Activated naive CD8-positive, alpha-beta T cell treated with anti-CD3 and anti-CD28 coated beads, Interleukin-2, amount 50 U/mL, for 24 hours (primary cell): ENCODE measurements around the gene PKN2.
"Not testable (repeated sequence)": the region's sequence is repeated elsewhere in the genome, so short reads cannot be mapped to it uniquely, and the experiment has no call there.

Experiments
- ATAC-seq: fragments of 150-1000 bp; cut with Tn5 transposase; one replicate; pipeline ENCODE4 v1.10.0; 2021
- DNase-seq: peaks from one replicate; pipeline ENCODE4 v3.0.0; 2021
- H3K27ac Mint-ChIP-seq: one replicate; pipeline ENCODE4 v1.8.0; 2021; ENCODE audit warnings: mild to moderate bottlenecking, mixed read lengths
- H3K27me3 Mint-ChIP-seq: one replicate; pipeline ENCODE4 v1.8.0; 2021; ENCODE audit warnings: mixed read lengths
- H3K36me3 Mint-ChIP-seq: one replicate; pipeline ENCODE4 v1.8.0; 2021; ENCODE audit warnings: low read depth, mixed read lengths
- H3K4me1 Mint-ChIP-seq: one replicate; pipeline ENCODE4 v1.8.0; 2021; ENCODE audit warnings: mixed read lengths
- H3K4me3 Mint-ChIP-seq: one replicate; pipeline ENCODE4 v1.8.0; 2021; ENCODE audit warnings: mild to moderate bottlenecking, moderate library complexity, mixed read lengths
- H3K9me3 Mint-ChIP-seq: one replicate; pipeline ENCODE4 v1.8.0; 2021; ENCODE audit warnings: mixed read lengths

The PKN2 gene

GRCh38 chr1:88698764-88699163, 14.7 kb downstream of the PKN2 start:
- no peak for DNase-seq
- Mint-ChIP-seq H3K36me3 (peaks cover 15% of the 10 kb centered on the region), H3K4me1 (peaks cover 43% of the 10 kb centered on the region), H3K27ac (no peak overlapping the region), H3K4me3 (no peak overlapping the region), H3K9me3 (no peaks in the 10 kb centered on the region), H3K27me3 (no peaks in the 10 kb centered on the region)
- no peak for ATAC-seq

GRCh38 chr1:88700425-88701013, 16.4 kb downstream of the PKN2 start:
- Mint-ChIP-seq H3K9me3 (no peaks in the 10 kb centered on the region), H3K36me3 (peaks cover 14% of the 10 kb centered on the region), H3K4me3 (no peak overlapping the region), H3K4me1 (peaks cover 36% of the 10 kb centered on the region), H3K27ac (no peak overlapping the region), H3K27me3 (no peaks in the 10 kb centered on the region)
- no peak for ATAC-seq
- DNase-seq: no peak

- H3K36me3 Mint-ChIP-seq: peaks cover 16% of the 10 kb centered on the region
- no peaks in the 10 kb centered on the region for H3K9me3 Mint-ChIP-seq
- H3K4me3 Mint-ChIP-seq: no peak overlapping the region
- H3K4me1 Mint-ChIP-seq: peaks cover 28% of the 10 kb centered on the region
- DNase-seq (no peak), ATAC-seq (no peak)
- H3K27me3 Mint-ChIP-seq: no peaks in the 10 kb centered on the region
- no peak overlapping the region for H3K27ac Mint-ChIP-seq
Measured at GRCh38 chr1:88701275-88701674, 17.2 kb downstream of the PKN2 start.

- peaks cover 19% of the 10 kb centered on the region for H3K36me3 Mint-ChIP-seq
- H3K27ac Mint-ChIP-seq, H3K9me3 Mint-ChIP-seq, H3K27me3 Mint-ChIP-seq, H3K4me3 Mint-ChIP-seq, ATAC-seq, DNase-seq: not testable (repeated sequence)
- H3K4me1 Mint-ChIP-seq: peaks cover 27% of the 10 kb centered on the region
Measured at GRCh38 chr1:88701793-88702192, 17.7 kb downstream of the PKN2 start.

- Mint-ChIP-seq H3K4me3 (no peak overlapping the region), H3K27ac (no peak overlapping the region), H3K27me3 (no peaks in the 10 kb centered on the region), H3K9me3 (no peaks in the 10 kb centered on the region), H3K36me3 (peaks cover 13% of the 10 kb centered on the region), H3K4me1 (peaks cover 3% of the 10 kb centered on the region)
- DNase-seq (no peak), ATAC-seq (no peak)
Measured at GRCh38 chr1:88708011-88708410, 23.9 kb downstream of the PKN2 start.

- DNase-seq, ATAC-seq, H3K4me3 Mint-ChIP-seq, H3K27me3 Mint-ChIP-seq, H3K27ac Mint-ChIP-seq: not testable (repeated sequence)
- peaks cover 30% of the 10 kb centered on the region for H3K36me3 Mint-ChIP-seq
- H3K4me1 Mint-ChIP-seq: peaks cover 22% of the 10 kb centered on the region
- H3K9me3 Mint-ChIP-seq: peaks cover 24% of the 10 kb centered on the region
Measured at GRCh38 chr1:88712907-88713306, 28.8 kb downstream of the PKN2 start.

GRCh38 chr1:88716571-88716970, 32.5 kb downstream of the PKN2 start:
- H3K36me3 Mint-ChIP-seq: peaks cover 26% of the 10 kb centered on the region

GRCh38 chr1:88722492-88722891, 38.4 kb downstream of the PKN2 start:
- Mint-ChIP-seq H3K4me1 (peaks cover 23% of the 10 kb centered on the region), H3K36me3 (peaks cover 5% of the 10 kb centered on the region), H3K27ac (no peak overlapping the region), H3K9me3 (peaks cover 2% of the 10 kb centered on the region), H3K27me3 (no peaks in the 10 kb centered on the region), H3K4me3 (no peak overlapping the region)
- DNase-seq (no peak), ATAC-seq (no peak)

More at GRCh38 chr1:88716571-88716970, 32.5 kb downstream of the PKN2 start:
- not testable (repeated sequence) for H3K27ac Mint-ChIP-seq, H3K4me3 Mint-ChIP-seq, ATAC-seq, DNase-seq, H3K27me3 Mint-ChIP-seq
- peaks cover 25% of the 10 kb centered on the region for H3K4me1 Mint-ChIP-seq
- H3K9me3 Mint-ChIP-seq: peaks cover 24% of the 10 kb centered on the region

- ATAC-seq: no peak
- Mint-ChIP-seq H3K27me3 (no peaks in the 10 kb centered on the region), H3K36me3 (peaks cover 14% of the 10 kb centered on the region), H3K4me1 (peaks cover 34% of the 10 kb centered on the region), H3K4me3 (no peak overlapping the region), H3K9me3 (no peaks in the 10 kb centered on the region), H3K27ac (no peak overlapping the region)
- no peak for DNase-seq
Measured at GRCh38 chr1:88726697-88727096, 42.6 kb downstream of the PKN2 start.

- Mint-ChIP-seq H3K27ac (no peak overlapping the region), H3K27me3 (no peaks in the 10 kb centered on the region), H3K36me3 (peaks cover 14% of the 10 kb centered on the region), H3K9me3 (no peaks in the 10 kb centered on the region), H3K4me3 (no peak overlapping the region), H3K4me1 (peaks cover 36% of the 10 kb centered on the region)
- DNase-seq: no peak
- no peak for ATAC-seq
Measured at GRCh38 chr1:88727205-88727604, 43.1 kb downstream of the PKN2 start.

- DNase-seq (no peak), ATAC-seq (no peak)
- peaks cover 14% of the 10 kb centered on the region for H3K9me3 Mint-ChIP-seq
- H3K36me3 Mint-ChIP-seq: peaks cover 28% of the 10 kb centered on the region
- H3K4me1 Mint-ChIP-seq: peaks cover 32% of the 10 kb centered on the region
- H3K27ac Mint-ChIP-seq: no peak overlapping the region
- no peaks in the 10 kb centered on the region for H3K27me3 Mint-ChIP-seq
- H3K4me3 Mint-ChIP-seq: no peak overlapping the region
Measured at GRCh38 chr1:88729297-88729696, 45.2 kb downstream of the PKN2 start.

GRCh38 chr1:88730132-88730675, 46.1 kb downstream of the PKN2 start:
- Mint-ChIP-seq H3K27ac (no peak overlapping the region), H3K9me3 (peaks cover 22% of the 10 kb centered on the region), H3K4me1 (peaks cover 32% of the 10 kb centered on the region), H3K4me3 (no peak overlapping the region), H3K36me3 (peaks cover 34% of the 10 kb centered on the region), H3K27me3 (no peaks in the 10 kb centered on the region)
- ATAC-seq (no peak), DNase-seq (no peak)

GRCh38 chr1:88730995-88731394, 46.9 kb downstream of the PKN2 start:
- peaks cover 41% of the 10 kb centered on the region for H3K36me3 Mint-ChIP-seq
- H3K27me3 Mint-ChIP-seq: no peaks in the 10 kb centered on the region
- peaks cover 30% of the 10 kb centered on the region for H3K9me3 Mint-ChIP-seq
- H3K4me3 Mint-ChIP-seq: no peak overlapping the region
- no peak overlapping the region for H3K27ac Mint-ChIP-seq
- no peak for ATAC-seq
- no peak for DNase-seq
- peaks cover 26% of the 10 kb centered on the region for H3K4me1 Mint-ChIP-seq

- Mint-ChIP-seq H3K4me1 (peaks cover 19% of the 10 kb centered on the region), H3K9me3 (peaks cover 32% of the 10 kb centered on the region), H3K27ac (no peak overlapping the region), H3K36me3 (peaks cover 42% of the 10 kb centered on the region), H3K27me3 (no peaks in the 10 kb centered on the region), H3K4me3 (no peak overlapping the region)
- DNase-seq: no peak
- ATAC-seq: no peak
Measured at GRCh38 chr1:88731475-88732269, 47.6 kb downstream of the PKN2 start.

GRCh38 chr1:88735382-88735781, 51.3 kb downstream of the PKN2 start:
- no peaks in the 10 kb centered on the region for H3K27me3 Mint-ChIP-seq
- peaks cover 19% of the 10 kb centered on the region for H3K4me1 Mint-ChIP-seq
- H3K9me3 Mint-ChIP-seq: peaks cover 32% of the 10 kb centered on the region
- H3K36me3 Mint-ChIP-seq: peaks cover 32% of the 10 kb centered on the region
- ATAC-seq (no peak), DNase-seq (no peak)
- H3K4me3 Mint-ChIP-seq: no peak overlapping the region
- H3K27ac Mint-ChIP-seq: no peak overlapping the region
